Measurements from ENCODE around the gene VAV3.

VAV3 gene

GRCh38 chr1:107677697-107678096 lies 287.3 kb downstream of the VAV3 start:
- no peak for DNase-seq (ENCODE audit: low read depth in 2 of 2)
- no peak overlapping the region for H3K4me3 ChIP-seq (replicated peaks in 1 of 2; ENCODE audit: low read depth in 2 of 2, low read length in 2 of 2)
- TF ChIP-seq CTCF (IDR thresholded peaks at IDR 0.05; ENCODE audit: low read depth, low read length) = no peak

GRCh38 chr1:107674486-107674885 lies 290.5 kb downstream of the VAV3 start:
- TF ChIP-seq CTCF (IDR thresholded peaks at IDR 0.05; ENCODE audit: low read depth, low read length) = no peak
- no peak for DNase-seq (ENCODE audit: low read depth in 2 of 2)
- no peak overlapping the region for H3K4me3 ChIP-seq (replicated peaks in 1 of 2; ENCODE audit: low read depth in 2 of 2, low read length in 2 of 2)

GRCh38 chr1:107673006-107673405 lies 292.0 kb downstream of the VAV3 start:
- no peak for TF ChIP-seq CTCF (IDR thresholded peaks at IDR 0.05; ENCODE audit: low read depth, low read length)
- DNase-seq (ENCODE audit: low read depth in 2 of 2) = no peak
- no peak overlapping the region for H3K4me3 ChIP-seq (replicated peaks in 1 of 2; ENCODE audit: low read depth in 2 of 2, low read length in 2 of 2)

GRCh38 chr1:107670397-107671040 lies 294.5 kb downstream of the VAV3 start:
- no peak for TF ChIP-seq CTCF (IDR thresholded peaks at IDR 0.05; ENCODE audit: low read depth, low read length)
- no peak overlapping the region for H3K4me3 ChIP-seq (replicated peaks in 1 of 2; ENCODE audit: low read depth in 2 of 2, low read length in 2 of 2)
- no peak for DNase-seq (ENCODE audit: low read depth in 2 of 2)

- H3K4me3 ChIP-seq (replicated peaks in 1 of 2; ENCODE audit: low read depth in 2 of 2, low read length in 2 of 2) = no peak overlapping the region
- DNase-seq (ENCODE audit: low read depth in 2 of 2) = peak; percentile 3 to 50
- TF ChIP-seq CTCF (IDR thresholded peaks at IDR 0.05; ENCODE audit: low read depth, low read length) = no peak
Observed at GRCh38 chr1:107669996-107670395, 295.0 kb downstream of the VAV3 start.

- no peak for TF ChIP-seq CTCF (IDR thresholded peaks at IDR 0.05; ENCODE audit: low read depth, low read length)
- no peak for DNase-seq (ENCODE audit: low read depth in 2 of 2)
- no peak overlapping the region for H3K4me3 ChIP-seq (replicated peaks in 1 of 2; ENCODE audit: low read depth in 2 of 2, low read length in 2 of 2)
Observed at GRCh38 chr1:107668762-107669161, 296.2 kb downstream of the VAV3 start.

- no peak for TF ChIP-seq CTCF (IDR thresholded peaks at IDR 0.05; ENCODE audit: low read depth, low read length)
- no peak for DNase-seq (ENCODE audit: low read depth in 2 of 2)
- H3K4me3 ChIP-seq (replicated peaks in 1 of 2; ENCODE audit: low read depth in 2 of 2, low read length in 2 of 2) = no peak overlapping the region
Observed at GRCh38 chr1:107666493-107666892, 298.5 kb downstream of the VAV3 start.
